Iris pigment epithelial cell (primary cell): ENCODE data around the gene APH1B.

Experiments used
- DNase-seq: peaks from one replicate; pipeline ENCODE4 v3.0.0-alpha.2; 2011; ENCODE audit warnings: low read depth

Gene APH1B

GRCh38 chr15:63331456-63331855 lies 54.1 kb downstream of the APH1B start:
- peak; percentile 46 for DNase-seq

GRCh38 chr15:63332367-63333124 lies 55.1 kb downstream of the APH1B start:
- peak; percentile 96 for DNase-seq

GRCh38 chr15:63334821-63335220 lies 57.4 kb downstream of the APH1B start:
- DNase-seq, result no peak

GRCh38 chr15:63335543-63336240 lies 58.3 kb downstream of the APH1B start:
- no peak for DNase-seq

GRCh38 chr15:63337046-63337445 lies 59.6 kb downstream of the APH1B start:
- no peak for DNase-seq

GRCh38 chr15:63338170-63338569 lies 60.8 kb downstream of the APH1B start:
- DNase-seq, result peak; percentile 72

GRCh38 chr15:63339006-63339766 lies 61.8 kb downstream of the APH1B start:
- no peak for DNase-seq

- DNase-seq, result no peak
Observed at GRCh38 chr15:63339836-63340235, 62.4 kb downstream of the APH1B start.

- DNase-seq, result no peak
Observed at GRCh38 chr15:63340353-63340752, 62.9 kb downstream of the APH1B start.

- DNase-seq, result no peak
Observed at GRCh38 chr15:63340878-63341277, 63.5 kb downstream of the APH1B start.

- no peak for DNase-seq
Observed at GRCh38 chr15:63341898-63342297, 64.5 kb downstream of the APH1B start.

- DNase-seq, result peak; percentile 82
Observed at GRCh38 chr15:63342996-63343562, 65.7 kb downstream of the APH1B start.

- peak; percentile 56 for DNase-seq
Observed at GRCh38 chr15:63344731-63345390, 67.5 kb downstream of the APH1B start.

GRCh38 chr15:63345391-63345752 lies 68.0 kb downstream of the APH1B start:
- DNase-seq, result no peak

GRCh38 chr15:63347074-63347857 lies 69.9 kb downstream of the APH1B start:
- DNase-seq, result peak; percentile 26

GRCh38 chr15:63348392-63348791 lies 71.0 kb downstream of the APH1B start:
- peak; percentile 64 for DNase-seq

- DNase-seq, result no peak
Observed at GRCh38 chr15:63349156-63349555, 71.8 kb downstream of the APH1B start.

- DNase-seq, result no peak
Observed at GRCh38 chr15:63349621-63350020, 72.2 kb downstream of the APH1B start.

- DNase-seq, result no peak
Observed at GRCh38 chr15:63350178-63350621, 72.8 kb downstream of the APH1B start.

- no peak for DNase-seq
Observed at GRCh38 chr15:63351170-63351569, 73.8 kb downstream of the APH1B start.

- DNase-seq, result no peak
Observed at GRCh38 chr15:63352808-63353207, 75.4 kb downstream of the APH1B start.
